B cell (primary cell): ENCODE results near the gene BTNL3.

Experiments used
- CTCF ChIP-seq: fragments of 200-600 bp; IDR thresholded peaks from one replicate; pipeline ENCODE4 v1.8.0; 2022; ENCODE audit warnings: antibody characterized with exemption, mild to moderate bottlenecking
- EZH2 ChIP-seq: IDR thresholded peaks from 2 replicates; pipeline ENCODE4 v1.6.1; 2012; ENCODE audit warnings: borderline replicate concordance, low read depth, mild to moderate bottlenecking, moderate library complexity, low read length; ENCODE audit not compliant: insufficient read depth, poor library complexity, severe bottlenecking

- TF ChIP-seq EZH2: no peak
- no peak for TF ChIP-seq CTCF
Measured at GRCh38 chr5:181024245-181025064, 35.8 kb downstream of the BTNL3 start.
